Measurements from ENCODE around the gene TTC3. TPM values are rescaled to one million over a fixed set of nuclear protein-coding genes. Genes with fewer than 3 reads are reported as not detected.

Gene TTC3
- total RNA-seq, 1 donor from 2014 or later, result 223 TPM

GRCh38 chr21:37119421-37120218, 46.6 kb downstream of the TTC3 start:
- TF ChIP-seq EZH2 (IDR thresholded peaks at IDR 0.05; ENCODE audit: insufficient read depth, low read length) (no peak), CTCF (IDR thresholded peaks at IDR 0.05; ENCODE audit: insufficient read depth, low read depth, low read length) (no peak)
- no peaks in the 10 kb centered on the region for H3K27me3 Mint-ChIP-seq (ENCODE audit: low read depth, unreplicated experiment)
- Histone ChIP-seq H4K20me1 (ENCODE audit: insufficient read depth, low read length) (peaks cover 52% of the 10 kb centered on the region), H3K79me2 (ENCODE audit: insufficient read depth, low read length) (peaks cover 15% of the 10 kb centered on the region), H3K4me1 (ENCODE audit: insufficient read depth, low read length) (no peaks in the 10 kb centered on the region), H3K9ac (ENCODE audit: low read length) (no peak overlapping the region), H2AFZ (ENCODE audit: low read depth, low read length) (no peak overlapping the region), H3K9me3 (ENCODE audit: insufficient read depth, low read depth, low read length) (no peaks in the 10 kb centered on the region), H3K36me3 (ENCODE audit: insufficient read depth, low read length) (peaks cover 31% of the 10 kb centered on the region), H3K4me2 (ENCODE audit: low read length) (no peak overlapping the region), H3K27me3 (ENCODE audit: insufficient read depth, low read length) (no peaks in the 10 kb centered on the region), H3K27ac (ENCODE audit: low read depth, low read length) (no peak overlapping the region), H3K4me3 (ENCODE audit: insufficient read depth, low read depth, low read length) (no peak overlapping the region)
- no peak overlapping the region for H3K4me3 Mint-ChIP-seq (ENCODE audit: unreplicated experiment)
- peak overlapping the region; percentile 16 for H3K27ac Mint-ChIP-seq (ENCODE audit: unreplicated experiment)
- H3K36me3 Mint-ChIP-seq (ENCODE audit: low read depth, unreplicated experiment), result peaks cover 10% of the 10 kb centered on the region
- H3K9me3 Mint-ChIP-seq (ENCODE audit: unreplicated experiment), result no peaks in the 10 kb centered on the region
- no peak for FAIRE-seq
- peaks cover 24% of the 10 kb centered on the region for H3K4me1 Mint-ChIP-seq (ENCODE audit: low read depth, unreplicated experiment)
- peak; percentile 11 for DNase-seq (ENCODE audit: low read depth)

- Histone ChIP-seq H3K4me2 (ENCODE audit: low read length) (no peak overlapping the region), H3K4me3 (ENCODE audit: insufficient read depth, low read depth, low read length) (no peak overlapping the region), H3K9me3 (ENCODE audit: insufficient read depth, low read depth, low read length) (peaks cover 2% of the 10 kb centered on the region), H3K36me3 (ENCODE audit: insufficient read depth, low read length) (peaks cover 51% of the 10 kb centered on the region), H3K27me3 (ENCODE audit: insufficient read depth, low read length) (no peaks in the 10 kb centered on the region), H3K9ac (ENCODE audit: low read length) (no peak overlapping the region), H3K27ac (ENCODE audit: low read depth, low read length) (no peak overlapping the region), H3K4me1 (ENCODE audit: insufficient read depth, low read length) (peaks cover 10% of the 10 kb centered on the region), H3K79me2 (ENCODE audit: insufficient read depth, low read length) (no peaks in the 10 kb centered on the region), H2AFZ (ENCODE audit: low read depth, low read length) (no peak overlapping the region), H4K20me1 (ENCODE audit: insufficient read depth, low read length) (peaks cover 32% of the 10 kb centered on the region)
- Mint-ChIP-seq H3K36me3 (ENCODE audit: low read depth, unreplicated experiment) (peaks cover 17% of the 10 kb centered on the region), H3K27me3 (ENCODE audit: low read depth, unreplicated experiment) (no peaks in the 10 kb centered on the region), H3K9me3 (ENCODE audit: unreplicated experiment) (no peaks in the 10 kb centered on the region), H3K4me1 (ENCODE audit: low read depth, unreplicated experiment) (peaks cover 8% of the 10 kb centered on the region), H3K4me3 (ENCODE audit: unreplicated experiment) (no peak overlapping the region), H3K27ac (ENCODE audit: unreplicated experiment) (no peak overlapping the region)
- TF ChIP-seq EZH2 (IDR thresholded peaks at IDR 0.05; ENCODE audit: insufficient read depth, low read length), result no peak
- no peak for TF ChIP-seq CTCF (IDR thresholded peaks at IDR 0.05; ENCODE audit: insufficient read depth, low read depth, low read length)
- DNase-seq (ENCODE audit: low read depth) (peak; percentile 44), FAIRE-seq (no peak)
Observed at GRCh38 chr21:37128076-37128475, 55.0 kb downstream of the TTC3 start.

- H3K36me3 Mint-ChIP-seq (ENCODE audit: low read depth, unreplicated experiment), result peaks cover 27% of the 10 kb centered on the region
- peaks cover 10% of the 10 kb centered on the region for H3K4me1 ChIP-seq (ENCODE audit: insufficient read depth, low read length)
- H3K36me3 ChIP-seq (ENCODE audit: insufficient read depth, low read length), result peaks cover 62% of the 10 kb centered on the region
- no peak overlapping the region for H2AFZ ChIP-seq (ENCODE audit: low read depth, low read length)
- H3K4me3 Mint-ChIP-seq (ENCODE audit: unreplicated experiment), result no peak overlapping the region
- no peaks in the 10 kb centered on the region for H3K27me3 Mint-ChIP-seq (ENCODE audit: low read depth, unreplicated experiment)
- no peak overlapping the region for H3K9ac ChIP-seq (ENCODE audit: low read length)
- H3K9me3 ChIP-seq (ENCODE audit: insufficient read depth, low read depth, low read length), result peaks cover 2% of the 10 kb centered on the region
- FAIRE-seq (no peak), DNase-seq (ENCODE audit: low read depth) (peak; percentile 58)
- no peaks in the 10 kb centered on the region for H3K79me2 ChIP-seq (ENCODE audit: insufficient read depth, low read length)
- no peak overlapping the region for H3K27ac Mint-ChIP-seq (ENCODE audit: unreplicated experiment)
- no peak overlapping the region for H3K4me2 ChIP-seq (ENCODE audit: low read length)
- H4K20me1 ChIP-seq (ENCODE audit: insufficient read depth, low read length), result peaks cover 29% of the 10 kb centered on the region
- H3K27me3 ChIP-seq (ENCODE audit: insufficient read depth, low read length), result no peaks in the 10 kb centered on the region
- no peaks in the 10 kb centered on the region for H3K9me3 Mint-ChIP-seq (ENCODE audit: unreplicated experiment)
- no peak overlapping the region for H3K4me3 ChIP-seq (ENCODE audit: insufficient read depth, low read depth, low read length)
- peak overlapping the region; percentile 1 for H3K27ac ChIP-seq (ENCODE audit: low read depth, low read length)
- TF ChIP-seq EZH2 (IDR thresholded peaks at IDR 0.05; ENCODE audit: insufficient read depth, low read length) (no peak), CTCF (IDR thresholded peaks at IDR 0.05; ENCODE audit: insufficient read depth, low read depth, low read length) (no peak)
- peaks cover 8% of the 10 kb centered on the region for H3K4me1 Mint-ChIP-seq (ENCODE audit: low read depth, unreplicated experiment)
Observed at GRCh38 chr21:37130971-37131370, 57.9 kb downstream of the TTC3 start.
